ENCODE measurements around the gene SH3TC2.

DNA sequence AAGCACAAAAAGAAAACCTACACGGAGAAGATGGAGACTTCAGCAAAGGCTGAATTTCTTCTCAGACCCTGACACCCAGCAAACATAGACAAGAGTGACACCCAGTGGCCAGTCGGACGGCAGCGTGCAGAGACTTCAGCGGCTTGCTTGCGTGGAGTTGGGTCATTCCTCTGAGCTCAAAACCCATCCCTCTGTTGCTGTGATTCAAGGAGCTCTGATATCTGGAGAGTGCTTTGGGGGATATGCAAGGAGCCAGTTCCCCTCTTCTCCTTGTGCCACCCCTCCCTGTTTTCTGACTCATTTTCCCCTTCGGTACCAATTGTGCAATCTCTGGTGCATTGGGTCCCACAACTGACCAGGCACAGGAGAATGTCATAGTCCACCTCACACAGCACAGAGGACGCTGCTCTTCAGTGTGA, 27.5 kb downstream of the SH3TC2 start:
- TF ChIP-seq, protein P1, sequence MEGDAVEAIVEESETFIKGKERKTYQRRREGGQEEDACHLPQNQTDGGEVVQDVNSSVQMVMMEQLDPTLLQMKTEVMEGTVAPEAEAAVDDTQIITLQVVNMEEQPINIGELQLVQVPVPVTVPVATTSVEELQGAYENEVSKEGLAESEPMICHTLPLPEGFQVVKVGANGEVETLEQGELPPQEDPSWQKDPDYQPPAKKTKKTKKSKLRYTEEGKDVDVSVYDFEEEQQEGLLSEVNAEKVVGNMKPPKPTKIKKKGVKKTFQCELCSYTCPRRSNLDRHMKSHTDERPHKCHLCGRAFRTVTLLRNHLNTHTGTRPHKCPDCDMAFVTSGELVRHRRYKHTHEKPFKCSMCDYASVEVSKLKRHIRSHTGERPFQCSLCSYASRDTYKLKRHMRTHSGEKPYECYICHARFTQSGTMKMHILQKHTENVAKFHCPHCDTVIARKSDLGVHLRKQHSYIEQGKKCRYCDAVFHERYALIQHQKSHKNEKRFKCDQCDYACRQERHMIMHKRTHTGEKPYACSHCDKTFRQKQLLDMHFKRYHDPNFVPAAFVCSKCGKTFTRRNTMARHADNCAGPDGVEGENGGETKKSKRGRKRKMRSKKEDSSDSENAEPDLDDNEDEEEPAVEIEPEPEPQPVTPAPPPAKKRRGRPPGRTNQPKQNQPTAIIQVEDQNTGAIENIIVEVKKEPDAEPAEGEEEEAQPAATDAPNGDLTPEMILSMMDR (IDR thresholded peaks at IDR 0.05): peak; percentile 83
- no peak for TF ChIP-seq EZH2 (IDR thresholded peaks at IDR 0.05; ENCODE audit: borderline replicate concordance, insufficient read depth, low read depth, low read length, poor library complexity, severe bottlenecking)

Measured in B cell (primary cell).